Measurements from ENCODE around the gene YWHAH. TPM values are rescaled to one million over a fixed set of nuclear protein-coding genes. Genes with fewer than 3 reads are reported as not detected.

YWHAH gene
- total RNA-seq, 1 experiment from 2014 or later: 273 TPM

DNA sequence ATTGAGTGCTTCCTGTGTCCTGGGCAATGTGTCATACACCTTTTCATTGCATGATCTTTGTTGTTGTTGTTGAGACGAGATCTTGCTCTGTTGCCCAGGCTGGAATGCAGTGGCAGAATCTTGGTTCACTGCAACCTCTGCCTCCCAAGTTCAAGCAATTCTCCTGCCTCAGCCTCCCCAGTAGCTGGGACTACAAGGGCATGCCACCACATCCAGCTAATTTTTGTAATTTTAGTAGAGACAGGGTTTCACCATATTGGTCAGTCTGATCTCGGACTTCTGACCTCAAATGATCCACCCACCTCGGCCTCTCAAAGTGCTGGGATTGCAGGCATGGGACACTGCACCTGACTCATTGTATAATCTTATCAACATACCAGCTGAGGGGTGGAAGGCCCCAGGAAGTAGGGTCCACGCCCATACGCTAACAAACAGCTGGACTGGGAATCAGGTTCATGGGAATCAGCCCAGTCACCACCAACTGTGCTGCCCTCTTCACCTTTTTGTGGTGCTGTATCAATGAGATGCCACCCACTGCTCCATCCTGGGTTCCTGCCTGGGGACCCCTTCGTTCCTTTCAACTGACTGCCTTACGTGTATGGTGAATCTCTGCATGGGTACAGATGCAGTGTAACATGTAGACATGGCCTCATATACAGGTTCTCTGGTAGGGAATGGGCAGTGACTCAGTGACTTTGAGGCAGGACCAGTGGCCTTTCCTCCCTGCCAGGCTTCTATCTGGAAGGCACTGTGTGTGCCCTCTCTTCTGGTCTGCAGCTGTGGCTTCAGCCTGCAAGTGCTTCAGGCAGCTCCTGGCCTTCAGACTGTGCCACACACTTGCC lies 32.5 kb upstream of the YWHAH start:
- no peak overlapping the region for H3K4me3 ChIP-seq
- H3K4me1 ChIP-seq (replicated peaks): no peaks in the 10 kb centered on the region
- H3K27me3 ChIP-seq (replicated peaks): no peaks in the 10 kb centered on the region
- no peak for DNase-seq (ENCODE audit: low read depth in 1 of 2, low spot score in 2 of 2)
- peaks cover 4% of the 10 kb centered on the region; the same call in 1 of the 2 replicates for H3K36me3 ChIP-seq
- H3K9me3 ChIP-seq (replicated peaks): no peaks in the 10 kb centered on the region
- H3K27ac ChIP-seq: no peak overlapping the region

DNA sequence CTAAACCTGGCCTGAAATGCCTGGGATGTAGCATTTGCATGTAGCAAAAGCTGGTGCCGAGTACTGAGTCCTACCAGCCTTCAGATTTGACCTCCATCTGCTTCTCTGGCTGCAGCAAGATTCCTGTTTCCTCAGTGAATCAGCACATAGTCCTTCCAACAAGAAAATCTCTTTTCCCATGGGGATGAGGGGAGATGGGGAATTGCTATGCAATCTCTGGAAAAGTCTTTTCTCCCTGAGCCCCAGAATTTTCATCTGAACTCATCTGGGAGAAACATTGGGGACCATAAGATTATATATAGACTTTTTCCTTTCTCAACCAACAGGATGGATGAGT lies 32.0 kb upstream of the YWHAH start:
- no peaks in the 10 kb centered on the region for H3K4me1 ChIP-seq (replicated peaks)
- H3K27me3 ChIP-seq (replicated peaks): no peaks in the 10 kb centered on the region
- H3K36me3 ChIP-seq: peaks cover 4% of the 10 kb centered on the region; the same call in 1 of the 2 replicates
- H3K4me3 ChIP-seq: no peak overlapping the region
- DNase-seq (ENCODE audit: low read depth in 1 of 2, low spot score in 2 of 2): no peak
- no peaks in the 10 kb centered on the region for H3K9me3 ChIP-seq (replicated peaks)
- H3K27ac ChIP-seq: no peak overlapping the region

DNA sequence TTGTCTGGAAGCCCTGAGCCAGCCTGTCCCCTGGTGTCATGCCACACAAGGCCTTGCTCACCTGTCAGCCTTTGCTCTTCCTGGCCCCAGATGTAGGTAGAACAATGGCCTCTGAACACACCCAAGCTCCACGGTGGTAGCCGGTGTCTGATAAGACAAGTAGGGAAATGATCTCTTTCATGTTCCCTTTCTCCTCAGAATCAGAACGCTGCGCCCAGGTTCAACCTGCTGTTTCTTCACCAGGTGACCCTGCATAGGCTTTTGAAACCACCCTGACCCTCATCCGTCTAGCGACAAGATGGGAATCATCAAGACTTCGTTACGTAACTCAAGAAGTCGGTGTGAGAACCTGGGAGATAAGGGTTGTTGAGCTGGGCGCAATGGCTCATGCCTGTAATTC lies 28.7 kb upstream of the YWHAH start:
- no peaks in the 10 kb centered on the region for H3K4me1 ChIP-seq (replicated peaks)
- no peaks in the 10 kb centered on the region for H3K9me3 ChIP-seq (replicated peaks)
- no peak for DNase-seq (ENCODE audit: low read depth in 1 of 2, low spot score in 2 of 2)
- H3K4me3 ChIP-seq: no peak overlapping the region
- no peaks in the 10 kb centered on the region for H3K27me3 ChIP-seq (replicated peaks)
- no peak overlapping the region for H3K27ac ChIP-seq
- peaks cover 2% of the 10 kb centered on the region; the same call in 1 of the 2 replicates for H3K36me3 ChIP-seq

DNA sequence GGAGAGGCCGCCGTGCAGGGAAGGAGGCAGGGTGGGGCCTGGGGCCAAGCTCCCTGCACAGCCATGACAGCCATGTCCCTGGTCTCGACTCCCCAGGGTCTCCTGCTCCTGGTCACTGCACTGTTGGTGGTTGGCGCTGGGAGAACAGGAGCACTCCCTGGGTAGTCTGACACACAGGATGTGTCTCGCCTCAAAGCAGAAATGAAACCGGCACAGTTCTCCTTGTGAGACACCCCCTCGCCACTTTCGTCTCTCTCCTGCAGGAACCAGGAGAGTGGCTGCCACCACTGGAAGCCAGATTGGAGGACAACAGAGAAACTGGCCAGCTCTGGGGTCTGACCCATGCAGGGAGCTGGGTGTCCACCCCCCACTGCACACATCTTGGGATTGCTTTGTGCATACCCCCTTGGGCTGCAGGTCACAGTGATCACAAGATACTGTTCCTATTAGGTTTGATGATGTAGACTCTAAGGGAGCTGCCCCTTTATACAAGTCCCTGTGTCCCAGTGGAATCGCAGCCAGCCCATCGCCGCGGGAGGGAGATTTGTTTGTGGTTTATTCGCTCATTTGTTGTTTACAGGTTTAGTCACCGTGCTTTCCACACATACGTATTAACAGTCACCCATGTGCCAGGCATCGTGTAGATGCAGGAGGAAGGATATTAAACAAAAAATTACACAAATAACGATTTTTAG lies 27.0 kb upstream of the YWHAH start:
- DNase-seq (ENCODE audit: low read depth in 1 of 2, low spot score in 2 of 2): no peak
- Histone ChIP-seq H3K9me3 (replicated peaks) (no peaks in the 10 kb centered on the region), H3K4me3 (no peak overlapping the region), H3K4me1 (replicated peaks) (no peaks in the 10 kb centered on the region), H3K27me3 (replicated peaks) (no peaks in the 10 kb centered on the region), H3K36me3 (no peaks in the 10 kb centered on the region), H3K27ac (no peak overlapping the region)

DNA sequence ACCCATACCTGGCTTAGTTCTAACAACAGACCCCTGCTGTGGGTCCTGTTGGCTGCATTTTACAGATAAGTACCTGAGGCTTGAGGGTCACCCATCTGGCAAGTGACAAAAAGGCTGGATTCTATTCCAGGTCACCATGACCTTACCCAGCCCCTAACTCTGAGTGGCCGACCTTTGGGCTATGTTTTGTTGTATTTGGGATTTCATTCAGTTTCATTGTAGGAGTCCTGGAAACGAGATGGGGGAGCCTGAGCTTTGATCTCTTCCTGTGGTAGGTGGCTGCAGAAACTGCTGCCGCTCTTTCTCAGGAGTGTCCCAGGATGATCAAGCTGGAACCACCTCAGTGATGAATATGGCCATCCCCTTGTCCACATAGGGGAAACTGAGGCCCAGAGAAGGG lies 24.6 kb upstream of the YWHAH start:
- DNase-seq (ENCODE audit: low read depth in 1 of 2, low spot score in 2 of 2): no peak
- H3K27me3 ChIP-seq (replicated peaks): no peaks in the 10 kb centered on the region
- no peaks in the 10 kb centered on the region for H3K36me3 ChIP-seq
- no peak overlapping the region for H3K4me3 ChIP-seq
- no peaks in the 10 kb centered on the region for H3K9me3 ChIP-seq (replicated peaks)
- peaks cover 6% of the 10 kb centered on the region; the same call in 1 of the 2 replicates for H3K4me1 ChIP-seq (replicated peaks)
- H3K27ac ChIP-seq: no peak overlapping the region

DNA sequence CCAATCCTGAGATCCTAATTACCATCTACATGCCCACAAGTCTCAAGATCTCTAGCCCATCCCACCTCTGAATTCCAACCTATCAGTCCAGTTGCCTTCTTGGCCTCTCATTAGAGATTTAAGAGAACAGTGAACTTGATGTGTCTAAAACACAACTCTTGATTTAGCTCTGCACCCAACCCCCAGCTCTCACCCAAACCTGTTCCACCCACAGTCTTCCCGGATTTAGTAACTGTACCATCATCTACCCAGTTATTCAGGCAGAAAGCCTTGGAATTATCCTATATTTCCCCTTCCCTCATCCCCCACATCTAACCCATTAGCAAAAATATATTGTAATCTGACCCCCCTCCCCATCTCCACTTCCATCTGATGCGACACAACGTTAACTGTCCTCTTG lies 24.0 kb upstream of the YWHAH start:
- no peaks in the 10 kb centered on the region for H3K36me3 ChIP-seq

DNA sequence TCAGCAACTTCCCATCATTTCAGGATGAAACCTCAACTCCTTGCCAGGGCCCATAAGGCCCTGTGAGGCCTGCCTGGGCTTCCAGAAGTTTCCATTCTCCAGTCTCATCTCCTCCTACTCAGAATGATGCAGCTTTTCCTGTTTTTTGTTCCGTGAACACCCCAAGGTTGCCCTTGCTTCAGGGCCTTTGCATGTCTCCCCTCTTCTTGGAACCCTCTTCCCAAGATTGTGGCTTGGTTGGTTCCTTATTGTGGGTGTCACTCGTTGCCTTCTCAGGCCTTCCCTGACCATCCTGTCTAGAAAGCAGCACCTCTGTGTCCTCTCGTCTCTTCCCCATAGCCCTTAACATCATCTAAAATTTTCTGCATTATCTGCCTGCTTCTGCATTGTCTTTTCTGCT lies 23.2 kb upstream of the YWHAH start:
- Histone ChIP-seq H3K36me3 (no peaks in the 10 kb centered on the region), H3K27ac (no peak overlapping the region), H3K4me1 (replicated peaks) (peaks cover 6% of the 10 kb centered on the region; the same call in 1 of the 2 replicates), H3K4me3 (no peak overlapping the region), H3K27me3 (replicated peaks) (no peaks in the 10 kb centered on the region), H3K9me3 (replicated peaks) (no peaks in the 10 kb centered on the region)
- no peak for DNase-seq (ENCODE audit: low read depth in 1 of 2, low spot score in 2 of 2)

More for the DNA sequence above, 24.0 kb upstream of the YWHAH start:
- H3K9me3 ChIP-seq (replicated peaks): no peaks in the 10 kb centered on the region
- no peaks in the 10 kb centered on the region for H3K27me3 ChIP-seq (replicated peaks)
- H3K4me3 ChIP-seq: no peak overlapping the region
- H3K27ac ChIP-seq: no peak overlapping the region
- DNase-seq (ENCODE audit: low read depth in 1 of 2, low spot score in 2 of 2): no peak
- H3K4me1 ChIP-seq (replicated peaks): peaks cover 6% of the 10 kb centered on the region; the same call in 1 of the 2 replicates

DNA sequence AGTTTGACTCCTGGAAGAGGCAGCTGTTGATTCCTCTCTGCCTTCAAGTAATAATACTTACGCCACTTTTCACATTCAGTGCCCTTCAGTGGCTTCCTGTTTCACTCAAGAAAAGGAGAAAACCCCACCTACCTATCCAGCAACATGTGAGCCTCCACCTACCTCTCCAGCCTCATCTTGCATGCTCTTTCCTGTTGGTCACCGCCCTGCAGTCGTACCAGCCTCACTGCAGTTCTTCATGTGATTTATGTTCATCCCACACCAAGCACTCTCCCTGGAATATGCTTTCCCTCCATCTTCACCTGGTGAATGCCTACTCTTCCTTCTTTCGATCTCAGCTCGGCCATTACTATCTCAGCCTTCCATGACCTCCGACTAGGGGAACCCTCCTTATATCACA lies 21.8 kb upstream of the YWHAH start:
- Histone ChIP-seq H3K36me3 (no peaks in the 10 kb centered on the region), H3K27me3 (replicated peaks) (peaks cover 2% of the 10 kb centered on the region)

DNA sequence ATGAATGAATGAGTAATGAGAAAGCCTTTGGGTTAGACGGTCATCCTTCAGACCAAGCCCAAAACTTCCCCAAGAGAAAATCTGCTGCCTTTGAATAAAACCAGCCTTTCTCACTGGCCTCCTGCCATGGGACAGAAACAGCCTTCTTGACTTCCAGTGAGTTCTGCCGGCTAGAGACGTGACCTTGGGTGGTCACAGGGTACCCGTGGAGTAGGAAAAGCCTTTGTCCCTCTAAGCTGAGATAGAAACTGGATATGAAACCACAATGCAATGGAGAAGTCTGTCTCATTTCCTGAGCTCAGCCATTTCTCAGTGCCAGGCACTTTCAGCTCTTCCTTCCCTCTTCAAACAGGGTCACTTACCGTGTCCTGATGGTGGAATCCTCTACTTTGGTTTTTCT lies 21.2 kb upstream of the YWHAH start:
- H3K27me3 ChIP-seq (replicated peaks): peaks cover 2% of the 10 kb centered on the region
- no peak overlapping the region for H3K27ac ChIP-seq
- peaks cover 6% of the 10 kb centered on the region; the same call in 1 of the 2 replicates for H3K4me1 ChIP-seq (replicated peaks)
- DNase-seq (ENCODE audit: low read depth in 1 of 2, low spot score in 2 of 2): no peak
- H3K36me3 ChIP-seq: no peaks in the 10 kb centered on the region
- no peaks in the 10 kb centered on the region for H3K9me3 ChIP-seq (replicated peaks)
- no peak overlapping the region for H3K4me3 ChIP-seq

More for the DNA sequence above, 21.8 kb upstream of the YWHAH start:
- Histone ChIP-seq H3K4me3 (no peak overlapping the region), H3K27ac (no peak overlapping the region), H3K9me3 (replicated peaks) (no peaks in the 10 kb centered on the region), H3K4me1 (replicated peaks) (peaks cover 6% of the 10 kb centered on the region; the same call in 1 of the 2 replicates)
- DNase-seq (ENCODE audit: low read depth in 1 of 2, low spot score in 2 of 2): no peak

DNA sequence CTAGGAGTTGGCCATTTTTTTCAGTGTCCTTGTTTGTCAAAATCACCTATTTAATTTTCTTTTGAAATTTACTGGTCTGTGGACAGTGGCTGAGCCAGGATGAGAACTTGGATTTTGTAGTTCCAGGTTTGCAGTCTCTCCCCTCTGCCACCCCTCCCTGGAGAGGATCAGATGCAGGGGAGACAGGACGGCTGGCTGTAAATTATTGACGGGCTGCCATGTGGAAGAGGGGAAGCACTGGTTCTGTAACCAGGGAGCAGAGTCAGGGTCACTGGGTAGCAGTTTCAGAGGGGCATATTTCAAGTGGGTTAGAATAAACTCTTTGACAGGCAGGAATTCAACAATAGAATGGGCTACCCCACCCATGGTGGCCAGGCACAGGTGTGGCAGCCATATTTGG lies 20.6 kb upstream of the YWHAH start:
- H3K27ac ChIP-seq: no peak overlapping the region
- no peak for DNase-seq (ENCODE audit: low read depth in 1 of 2, low spot score in 2 of 2)
- peaks cover 6% of the 10 kb centered on the region; the same call in 1 of the 2 replicates for H3K4me1 ChIP-seq (replicated peaks)
- H3K9me3 ChIP-seq (replicated peaks): no peaks in the 10 kb centered on the region
- no peak overlapping the region for H3K4me3 ChIP-seq
- peaks cover 2% of the 10 kb centered on the region for H3K27me3 ChIP-seq (replicated peaks)
- H3K36me3 ChIP-seq: no peaks in the 10 kb centered on the region

DNA sequence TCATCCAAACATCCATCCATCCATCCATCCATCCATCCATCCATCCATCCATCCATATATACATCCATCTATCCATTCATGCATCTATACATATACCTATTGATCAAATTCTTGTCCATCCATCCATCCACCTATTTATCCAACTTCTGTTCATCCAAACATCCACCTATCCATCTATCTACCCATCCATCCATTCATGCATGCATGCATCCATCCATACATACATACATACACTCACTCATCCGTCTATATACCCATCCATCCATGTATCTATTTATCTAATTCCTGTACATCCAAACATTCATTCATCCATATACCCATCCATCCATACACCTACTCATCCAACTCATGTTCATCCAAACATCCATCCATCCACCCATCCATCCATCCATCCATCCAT lies 19.3 kb upstream of the YWHAH start:
- H3K9me3 ChIP-seq (replicated peaks): no peaks in the 10 kb centered on the region
- H3K36me3 ChIP-seq: no peaks in the 10 kb centered on the region
- peaks cover 6% of the 10 kb centered on the region; the same call in 1 of the 2 replicates for H3K4me1 ChIP-seq (replicated peaks)
- H3K27ac ChIP-seq: no peak overlapping the region
- no peak for DNase-seq (ENCODE audit: low read depth in 1 of 2, low spot score in 2 of 2)
- H3K4me3 ChIP-seq: no peak overlapping the region
- peaks cover 2% of the 10 kb centered on the region for H3K27me3 ChIP-seq (replicated peaks)

DNA sequence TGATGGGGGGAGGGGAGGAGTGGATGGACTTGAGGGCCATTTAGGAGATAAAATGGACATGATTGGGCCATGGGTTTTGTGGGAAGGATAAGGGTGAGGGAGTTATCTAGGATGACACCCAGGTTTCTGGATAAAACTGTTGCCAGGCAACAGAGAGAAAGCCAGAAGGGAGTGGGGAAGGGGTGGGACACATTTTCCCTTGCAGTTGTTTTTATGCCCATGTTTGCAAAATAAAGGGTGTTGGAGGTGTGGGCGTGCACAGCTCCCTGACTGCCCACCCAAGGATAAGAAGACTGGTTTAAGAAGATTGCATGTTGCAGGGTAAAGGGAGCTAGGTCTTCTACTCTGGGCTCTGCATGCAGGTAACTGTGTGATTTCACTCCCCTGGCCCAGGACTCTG lies 18.3 kb upstream of the YWHAH start:
- Histone ChIP-seq H3K27me3 (replicated peaks) (peaks cover 2% of the 10 kb centered on the region), H3K27ac (no peak overlapping the region), H3K4me1 (replicated peaks) (peaks cover 6% of the 10 kb centered on the region; the same call in 1 of the 2 replicates), H3K36me3 (no peaks in the 10 kb centered on the region), H3K9me3 (replicated peaks) (no peaks in the 10 kb centered on the region), H3K4me3 (no peak overlapping the region)
- no peak for DNase-seq (ENCODE audit: low read depth in 1 of 2, low spot score in 2 of 2)

DNA sequence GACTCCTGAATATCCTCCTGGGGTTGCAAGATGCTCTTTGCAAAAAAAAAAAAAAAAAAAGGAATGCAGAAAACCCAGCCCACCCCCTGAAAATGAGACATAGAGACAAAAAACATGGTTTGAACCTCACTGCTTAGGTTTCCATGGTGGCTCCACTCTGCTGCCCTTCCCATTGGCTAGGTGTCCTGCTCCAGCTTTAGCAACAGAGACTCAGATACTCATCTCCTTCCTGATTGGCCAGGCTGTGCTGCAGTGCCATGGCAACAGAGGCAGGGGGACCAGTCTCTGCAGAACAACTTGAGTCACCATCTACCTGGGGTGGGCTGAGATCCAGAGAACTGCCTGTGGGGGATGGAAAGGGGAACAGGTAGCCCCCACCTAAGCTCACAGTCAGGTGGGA lies 17.4 kb upstream of the YWHAH start:
- no peak for DNase-seq (ENCODE audit: low read depth in 1 of 2, low spot score in 2 of 2)
- peaks cover 2% of the 10 kb centered on the region for H3K27me3 ChIP-seq (replicated peaks)
- no peak overlapping the region for H3K27ac ChIP-seq
- H3K36me3 ChIP-seq: no peaks in the 10 kb centered on the region
- no peak overlapping the region for H3K4me3 ChIP-seq
- peaks cover 6% of the 10 kb centered on the region; the same call in 1 of the 2 replicates for H3K4me1 ChIP-seq (replicated peaks)
- no peaks in the 10 kb centered on the region for H3K9me3 ChIP-seq (replicated peaks)

DNA sequence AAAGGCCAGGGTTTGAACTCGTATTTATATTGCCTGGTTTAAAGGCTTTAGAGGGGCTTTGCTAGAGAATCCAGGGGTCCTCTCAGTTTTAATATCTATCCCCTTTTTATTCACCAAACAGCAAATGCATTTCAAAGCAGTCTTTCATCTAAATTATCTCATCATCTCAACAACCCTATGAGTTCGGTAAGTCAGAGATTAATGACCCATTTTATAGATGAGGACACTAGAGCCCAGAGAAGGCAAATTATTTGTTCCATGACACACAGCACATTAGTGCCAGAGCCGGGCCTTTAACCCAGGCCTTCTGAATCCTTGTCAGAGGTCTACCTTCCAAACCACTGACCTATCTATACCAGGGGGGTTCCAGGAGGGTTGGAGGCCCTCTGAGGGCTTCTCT lies 16.8 kb upstream of the YWHAH start:
- no peak overlapping the region for H3K4me3 ChIP-seq
- H3K4me1 ChIP-seq (replicated peaks): peaks cover 6% of the 10 kb centered on the region; the same call in 1 of the 2 replicates
- DNase-seq (ENCODE audit: low read depth in 1 of 2, low spot score in 2 of 2): no peak
- no peaks in the 10 kb centered on the region for H3K9me3 ChIP-seq (replicated peaks)
- H3K36me3 ChIP-seq: no peaks in the 10 kb centered on the region
- H3K27me3 ChIP-seq (replicated peaks): peaks cover 2% of the 10 kb centered on the region
- H3K27ac ChIP-seq: no peak overlapping the region
